Smooth muscle cell (in vitro differentiated cells): ENCODE results near the gene LZTFL1. TPM values are rescaled to one million over a fixed set of nuclear protein-coding genes. Genes with fewer than 3 reads are reported as not detected.

ENCODE experiments used
- DNase-seq: peaks from one replicate; lab custom pipeline; 2025; ENCODE audit not compliant: unreplicated experiment; lab: John Stamatoyannopoulos, UW
- H2AFZ ChIP-seq: fragments of 200-600 bp; sonication (generic); 2 replicates; pipeline ENCODE4 v1.6.0; 2016; ENCODE audit warnings: antibody characterized with exemption, low read depth, mild to moderate bottlenecking
- H3F3A ChIP-seq: fragments of 200-600 bp; sonication (generic); 2 replicates; pipeline ENCODE4 v1.6.0; 2017; ENCODE audit warnings: antibody characterized with exemption, low read depth
- H3K27ac ChIP-seq: fragments of 200-600 bp; sonication (generic); 2 replicates; pipeline ENCODE4 v1.5.1; 2016; ENCODE audit warnings: low read depth, mild to moderate bottlenecking
- H3K27me3 ChIP-seq: fragments of 200-600 bp; sonication (generic); 2 replicates; pipeline ENCODE4 v1.6.1; 2016; ENCODE audit warnings: low read depth, mild to moderate bottlenecking
- H3K36me3 ChIP-seq: fragments of 200-600 bp; sonication (generic); 2 replicates; pipeline ENCODE4 v1.5.1; 2016; ENCODE audit warnings: low read depth
- H3K4me1 ChIP-seq: fragments of 200-600 bp; sonication (generic); 2 replicates; pipeline ENCODE4 v1.5.1; 2016; ENCODE audit warnings: low read depth
- H3K4me2 ChIP-seq: fragments of 200-600 bp; sonication (generic); 2 replicates; pipeline ENCODE4 v1.6.0; 2016; ENCODE audit warnings: mild to moderate bottlenecking
- H3K4me3 ChIP-seq: fragments of 200-600 bp; sonication (generic); 2 replicates; pipeline ENCODE4 v1.5.1; 2016; ENCODE audit warnings: mild to moderate bottlenecking
- H3K79me2 ChIP-seq: fragments of 200-600 bp; sonication (generic); 2 replicates; pipeline ENCODE4 v1.6.0; 2016; ENCODE audit warnings: low read depth, mild to moderate bottlenecking
- H3K9ac ChIP-seq: fragments of 200-600 bp; sonication (generic); 2 replicates; pipeline ENCODE4 v1.6.0; 2016; ENCODE audit warnings: low read depth
- H3K9me3 ChIP-seq: fragments of 200-600 bp; sonication (generic); replicated peaks from 2 replicates; pipeline ENCODE4 v1.5.1; 2016; ENCODE audit warnings: low read depth
- H4K20me1 ChIP-seq: fragments of 200-600 bp; sonication (generic); 2 replicates; pipeline ENCODE4 v1.6.0; 2016; ENCODE audit warnings: low read depth
- CTCF ChIP-seq: fragments of 200-600 bp; sonication (generic); IDR thresholded peaks from 2 replicates; pipeline ENCODE4 v1.5.1; 2017; ENCODE audit warnings: borderline replicate concordance, mild to moderate bottlenecking, antibody characterized with exemption; ENCODE audit not compliant: insufficient read depth, poor library complexity, severe bottlenecking
- WGBS: methylation state at CpG from one replicate; pipeline ENCODE4 v1.1.7; 2016; ENCODE audit warnings: low lambda C conversion rate; 5-methylcytosine and 5-hydroxymethylcytosine counted together
- polyA plus RNA-seq: library from polyadenylated mRNA; unstranded; fragments of >200 nt; fragmentation: Nextera tagmentation; extraction: Ambion mirVana; gene quantifications from 2 replicates; pipeline ENCODE4 v1.2.1, GENCODE V29; 2016
- total RNA-seq: library from RNA; depleted of rRNA; stranded (reverse); fragments of >200 nt; gene quantifications from 2 replicates; pipeline ENCODE4 v1.2.3, GENCODE V29; 2014

The LZTFL1 gene
- total and polyA plus RNA-seq, 2 experiments from 2014 or later = 8.6 to 29.4 TPM

- Histone ChIP-seq H3F3A (no peaks in the 10 kb centered on the region), H4K20me1 (no peaks in the 10 kb centered on the region), H3K9me3 (no peaks in the 10 kb centered on the region), H3K27me3 (peaks cover 33% of the 10 kb centered on the region), H3K9ac (no peak overlapping the region), H3K79me2 (no peaks in the 10 kb centered on the region), H3K4me2 (no peak overlapping the region), H3K4me3 (no peak overlapping the region), H3K4me1 (no peaks in the 10 kb centered on the region), H2AFZ (no peak overlapping the region), H3K27ac (no peak overlapping the region), H3K36me3 (no peaks in the 10 kb centered on the region)
- TF ChIP-seq CTCF = no peak
- WGBS = 68% methylated on average over 8 of the region's 8 CpGs
- no peak for DNase-seq
These were observed 23.0 kb upstream of the LZTFL1 start for GRCh38 chr3:45864760-45865519.

DNA sequence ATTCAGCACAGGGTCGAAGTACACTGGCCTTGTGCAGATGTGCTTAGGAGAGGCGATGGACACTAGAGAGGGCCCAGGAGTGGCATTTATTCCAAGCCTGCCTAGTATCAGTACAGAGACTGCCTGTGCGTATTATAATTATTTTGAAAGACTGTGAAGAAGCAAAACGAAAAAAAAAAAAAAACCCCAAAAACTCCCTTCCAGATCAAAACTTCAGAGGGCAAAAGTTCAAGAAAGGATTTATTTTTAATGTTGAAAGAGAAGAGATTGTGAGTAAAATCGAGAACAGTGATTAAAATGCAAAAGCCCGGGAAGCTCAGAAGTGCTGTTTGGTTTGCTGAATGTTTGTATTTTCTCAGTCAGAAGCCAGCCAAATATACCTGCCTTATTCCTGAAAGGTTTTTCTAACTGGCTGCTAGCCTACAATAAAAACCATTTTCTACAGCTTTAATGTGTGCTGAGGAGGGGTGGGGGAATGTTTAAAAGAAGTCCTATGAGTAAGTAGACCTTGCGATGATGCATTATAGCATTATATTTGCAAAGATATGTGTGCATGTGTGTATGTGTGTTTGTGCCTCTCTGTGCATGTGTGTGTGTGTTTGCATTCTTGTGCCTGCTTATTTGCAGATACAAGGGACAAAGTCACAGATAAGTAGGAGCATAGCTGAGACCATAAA is 19.3 kb upstream of the LZTFL1 start:
- Histone ChIP-seq H3K27ac (no peak overlapping the region), H3K9me3 (no peaks in the 10 kb centered on the region), H3K27me3 (peaks cover 28% of the 10 kb centered on the region), H3K4me3 (no peak overlapping the region), H3K36me3 (no peaks in the 10 kb centered on the region), H3K4me2 (no peak overlapping the region), H3K4me1 (no peaks in the 10 kb centered on the region), H4K20me1 (no peaks in the 10 kb centered on the region), H3K9ac (no peak overlapping the region), H3F3A (no peaks in the 10 kb centered on the region), H2AFZ (no peak overlapping the region), H3K79me2 (no peaks in the 10 kb centered on the region)
- TF ChIP-seq CTCF = no peak
- WGBS = 68% methylated on average over 7 of the region's 7 CpGs
- DNase-seq = no peak

GRCh38 chr3:45860481-45860880 is 18.6 kb upstream of the LZTFL1 start:
- Histone ChIP-seq H3K4me1 (no peaks in the 10 kb centered on the region), H2AFZ (no peak overlapping the region), H3F3A (no peaks in the 10 kb centered on the region), H3K36me3 (no peaks in the 10 kb centered on the region), H3K27ac (no peak overlapping the region), H3K9ac (no peak overlapping the region), H3K27me3 (peaks cover 23% of the 10 kb centered on the region), H3K9me3 (no peaks in the 10 kb centered on the region), H3K4me2 (no peak overlapping the region), H3K4me3 (no peak overlapping the region), H3K79me2 (no peaks in the 10 kb centered on the region), H4K20me1 (no peaks in the 10 kb centered on the region)
- no peak for TF ChIP-seq CTCF
- 84% methylated on average over 4 of the region's 4 CpGs for WGBS
- DNase-seq = no peak
